IMR-90 (cell line): Measurements from ENCODE around the gene CEP72. TPM values are rescaled to one million over a fixed set of nuclear protein-coding genes. Genes with fewer than 3 reads are reported as not detected.

Source experiments
- ATAC-seq: fragments of 200-7000 bp; cut with Tn5 transposase; 2 replicates; pipeline ENCODE4 v1.9.1; 2020; ENCODE audit warnings: low read depth, mild to moderate bottlenecking, moderate library complexity
- BruUV-seq: library from RNA; stranded (reverse); fragments of 400-500 nt; replicated peaks from 2 replicates; lab custom pipeline; 2021; lab: Mats Ljungman, UMichigan
- CTCF ChIA-PET: fragments of 300-600 bp; formaldehyde crosslinking; extraction: SDS; loops from one replicate; lab custom pipeline; 2021; ENCODE audit warnings: antibody characterized with exemption; lab: Yijun Ruan, JAX
- POLR2A ChIA-PET: fragments of 300-600 bp; sonication (Branson Sonifier 250); formaldehyde crosslinking; loops from one replicate; lab custom pipeline; 2022; ENCODE audit warnings: antibody characterized with exemption; ENCODE audit not compliant: unreplicated experiment; lab: Charles Lee
- DNase-seq: peaks from one replicate; pipeline ENCODE4 v3.0.0; 2013
- H2AFZ ChIP-seq: replicated peaks from 2 replicates; pipeline ENCODE3; 2013; ENCODE audit warnings: low read length, mild to moderate bottlenecking; ENCODE audit not compliant: poor library complexity
- H2AK5ac ChIP-seq: 2 replicates; pipeline ENCODE4 v1.6.1; 2013; ENCODE audit warnings: low read depth, low read length, inconsistent platforms
- H2AK9ac ChIP-seq: replicated peaks from 2 replicates; pipeline ENCODE3; 2013; ENCODE audit warnings: mild to moderate bottlenecking, low read depth, low read length, moderate library complexity; ENCODE audit not compliant: poor library complexity
- H2BK120ac ChIP-seq: 2 replicates; pipeline ENCODE4 v1.6.1; 2013; ENCODE audit warnings: low read depth, low read length, inconsistent platforms
- H2BK15ac ChIP-seq: 3 replicates; pipeline ENCODE4 v1.6.1; 2013; ENCODE audit warnings: low read depth, low read length, inconsistent platforms
- H2BK20ac ChIP-seq: 2 replicates; pipeline ENCODE4 v1.6.1; 2013; ENCODE audit warnings: low read depth, mild to moderate bottlenecking, inconsistent platforms, low read length, moderate library complexity
- H2BK5ac ChIP-seq: 2 replicates; pipeline ENCODE4 v1.6.1; 2013; ENCODE audit warnings: mild to moderate bottlenecking, low read depth, low read length, inconsistent platforms; ENCODE audit not compliant: poor library complexity, severe bottlenecking
- H3K14ac ChIP-seq: replicated peaks from 2 replicates; pipeline ENCODE4 v1.6.1; 2013; ENCODE audit warnings: low read depth, low read length, inconsistent platforms
- H3K18ac ChIP-seq: 2 replicates; pipeline ENCODE4 v1.6.1; 2013; ENCODE audit warnings: low read depth, low read length, control low read depth
- H3K23ac ChIP-seq: 2 replicates; pipeline ENCODE4 v1.6.1; 2013; ENCODE audit warnings: low read depth, low read length, inconsistent platforms
- H3K27ac ChIP-seq: 2 replicates; pipeline ENCODE4 v1.5.1; 2013; ENCODE audit warnings: mild to moderate bottlenecking, control low read depth, low read length; ENCODE audit not compliant: insufficient read depth
- H3K27me3 ChIP-seq: 2 replicates; pipeline ENCODE4 v1.6.1; 2013; ENCODE audit warnings: low read length; ENCODE audit not compliant: control insufficient read depth, insufficient read depth
- H3K36me3 ChIP-seq: 2 replicates; pipeline ENCODE4 v1.6.1; 2013; ENCODE audit warnings: low read length, mixed read lengths; ENCODE audit not compliant: control insufficient read depth, insufficient read depth
- H3K4ac ChIP-seq: 2 replicates; pipeline ENCODE4 v1.6.1; 2013; ENCODE audit warnings: low read depth, low read length, inconsistent platforms
- H3K4me1 ChIP-seq: 2 replicates; pipeline ENCODE4 v1.6.1; 2013; ENCODE audit warnings: low read length, mixed read lengths; ENCODE audit not compliant: control insufficient read depth, insufficient read depth
- H3K4me2 ChIP-seq: 2 replicates; pipeline ENCODE4 v1.6.1; 2013; ENCODE audit warnings: low read depth, mild to moderate bottlenecking, control low read depth, low read length, moderate library complexity
- H3K4me3 ChIP-seq: 2 replicates; pipeline ENCODE4 v1.5.1; 2013; ENCODE audit warnings: low read depth, mild to moderate bottlenecking, control low read depth, low read length, moderate library complexity; ENCODE audit not compliant: insufficient read depth
- H3K56ac ChIP-seq: 2 replicates; pipeline ENCODE4 v1.6.1; 2013; ENCODE audit warnings: low read length, inconsistent platforms; ENCODE audit not compliant: insufficient read depth; ENCODE audit errors: extremely low read depth
- H3K79me1 ChIP-seq, 2 experiments: 2 replicates each; pipeline ENCODE4 v1.6.1; 2013; ENCODE audit warnings: low read length in 2 of 2, inconsistent platforms in 1 of 2, low read depth in 1 of 2
- H3K9ac ChIP-seq: 2 replicates; pipeline ENCODE4 v1.6.1; 2013; ENCODE audit warnings: low read depth, low read length, control low read depth
- H3K9me1 ChIP-seq: 2 replicates; pipeline ENCODE4 v1.6.1; 2013; ENCODE audit warnings: low read length, inconsistent platforms; ENCODE audit not compliant: insufficient read depth
- H3K9me3 ChIP-seq: 2 replicates; pipeline ENCODE4 v1.6.1; 2013; ENCODE audit warnings: low read length; ENCODE audit not compliant: control insufficient read depth, insufficient read depth
- H4K20me1 ChIP-seq: 2 replicates; pipeline ENCODE4 v1.6.1; 2013; ENCODE audit warnings: low read length, inconsistent platforms; ENCODE audit not compliant: insufficient read depth
- H4K5ac ChIP-seq: 2 replicates; pipeline ENCODE4 v1.6.1; 2013; ENCODE audit warnings: mild to moderate bottlenecking, low read depth, low read length, control low read depth
- H4K8ac ChIP-seq, 2 experiments: 2 replicates each; pipeline ENCODE4 v1.6.1; 2013; ENCODE audit warnings: low read depth in 2 of 2, low read length in 2 of 2, control low read depth in 1 of 2, inconsistent platforms in 1 of 2
- H4K91ac ChIP-seq: 2 replicates; pipeline ENCODE4 v1.6.1; 2013; ENCODE audit warnings: low read depth, low read length, inconsistent platforms; ENCODE audit not compliant: insufficient read depth
- MAFK ChIP-seq: IDR thresholded peaks from 2 replicates; pipeline ENCODE4 v1.6.1; 2012; ENCODE audit warnings: low read depth, low read length, improper control_type of control experiment
- MXI1 ChIP-seq: IDR thresholded peaks from 2 replicates; pipeline ENCODE4 v1.6.1; 2012; ENCODE audit warnings: low read depth, mild to moderate bottlenecking, low read length, moderate library complexity, borderline replicate concordance
- POLR2A ChIP-seq: IDR thresholded peaks from 2 replicates; pipeline ENCODE4 v1.6.1; 2012; ENCODE audit warnings: mild to moderate bottlenecking, low read depth, low read length
- RAD21 ChIP-seq: IDR thresholded peaks from 2 replicates; pipeline ENCODE4 v1.6.1; 2012; ENCODE audit warnings: low read length, improper control_type of control experiment
- RFX5 ChIP-seq: IDR thresholded peaks from 2 replicates; pipeline ENCODE4 v1.8.0; 2012; ENCODE audit warnings: low read depth, mild to moderate bottlenecking, low read length, moderate library complexity
- WGBS, 2 experiments: methylation state at CpG; one replicate each; pipeline versions ENCODE4 v1.1.5 to v1.1.7; 2013; ENCODE audit warnings: missing lambda C conversion rate in 2 of 2; ENCODE audit not compliant: insufficient read length in 1 of 2; ENCODE audit errors: extremely low coverage in 2 of 2; 5-methylcytosine and 5-hydroxymethylcytosine counted together
- dilution Hi-C: fragments of 300-500 bp; cut with HindIII; formaldehyde crosslinking; loops from one replicate; pipeline ENCODE4 v1.14.3; 2018; ENCODE audit warnings: low sequenced_read_pairs; ENCODE audit not compliant: unreplicated experiment
- in situ Hi-C: fragments of 300-500 bp; cut with MboI; formaldehyde crosslinking; loops from 3 replicates; pipeline ENCODE4 v1.14.3; 2019; ENCODE audit warnings: low sequenced_read_pairs, inconsistent platforms, mixed read lengths
- intact Hi-C: fragments of 100-400 bp; cut with micrococcal nuclease; formaldehyde crosslinking; loops from 2 replicates; pipeline ENCODE4 v1.10.0; 2022
- polyA plus RNA-seq, 3 experiments: library from polyadenylated mRNA; depleted of rRNA; stranded (reverse); fragments of >200 nt; gene quantifications; 2 replicates each; pipeline ENCODE4 v1.2.3, GENCODE V29; 2012; ENCODE audit warnings: low replicate concordance in 1 of 3
- total RNA-seq: library from RNA; depleted of rRNA; stranded (reverse); fragments of >200 nt; gene quantifications from 2 replicates; pipeline ENCODE4 v1.2.3, GENCODE V29; 2012

Gene CEP72
- total and polyA plus RNA-seq, 2 of the 4 experiments (the other 2 are of a cell fraction): 2.9 to 4.3 TPM

DNA sequence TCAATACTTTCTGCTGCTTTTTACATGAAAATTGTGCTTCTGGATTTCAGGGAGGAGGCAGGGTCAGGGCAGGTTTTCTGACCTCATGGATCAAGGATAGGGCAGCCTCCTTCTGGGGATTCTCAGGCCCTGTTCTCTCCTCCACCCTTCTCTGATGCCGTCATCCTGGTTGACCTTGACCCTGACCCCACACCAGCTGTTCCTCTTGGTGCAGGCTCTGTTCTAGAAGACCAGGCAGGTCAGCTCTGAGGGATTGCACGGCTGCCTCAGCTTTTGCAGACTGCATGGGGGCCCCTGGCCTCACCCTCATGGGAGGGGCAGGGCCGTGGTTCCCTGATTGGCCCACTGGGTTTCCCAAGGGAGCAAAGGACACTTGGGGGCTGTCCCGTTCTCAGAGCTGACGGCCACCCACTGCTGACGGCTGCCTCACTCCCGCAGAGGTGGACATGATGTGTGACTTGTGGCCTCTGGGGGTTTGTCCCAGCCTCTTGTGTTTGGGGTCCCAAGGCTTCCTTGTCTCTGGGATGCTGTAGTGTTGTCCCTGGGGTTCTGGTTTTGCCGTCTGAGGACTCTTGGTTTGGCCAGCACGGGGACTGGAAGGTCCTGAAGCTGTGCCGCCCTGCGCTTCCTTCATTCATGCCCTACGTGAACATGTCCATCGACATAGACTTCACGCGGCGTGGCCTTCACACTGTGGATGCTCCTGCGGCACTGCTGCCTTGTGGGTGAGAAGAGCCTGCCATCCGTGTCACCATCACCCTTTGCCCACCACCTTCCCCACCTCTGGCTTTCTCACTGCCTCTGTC, 34.5 kb downstream of the CEP72 start:
- no peak overlapping the region for H2AFZ ChIP-seq
- H3K14ac ChIP-seq: no peak overlapping the region
- H2BK120ac ChIP-seq: no peak overlapping the region
- H2BK15ac ChIP-seq: no peak overlapping the region
- no peak overlapping the region for H2AK9ac ChIP-seq
- no peaks in the 10 kb centered on the region for H3K4me1 ChIP-seq
- H2BK20ac ChIP-seq: no peak overlapping the region
- dilution Hi-C loops (no loop called here), intact Hi-C loops (no loop called here), in situ Hi-C loops (no loop called here)
- no peaks in the 10 kb centered on the region for H3K27me3 ChIP-seq
- ATAC-seq: no peak
- no peaks in the 10 kb centered on the region; a peak in 1 of 4 replicates for H3K79me1 ChIP-seq
- 93% methylated on average over 3 of the region's 18 CpGs; no CpG with 5 or more reads in 1 of the 2 experiments for WGBS, 2 experiments
- H4K91ac ChIP-seq: no peak overlapping the region
- peaks cover 9% of the 10 kb centered on the region for H3K36me3 ChIP-seq
- no peaks in the 10 kb centered on the region for H4K20me1 ChIP-seq
- H3K18ac ChIP-seq: no peak overlapping the region
- ChIA-PET CTCF (no interaction called here), POLR2A (no interaction called here)
- H3K9me1 ChIP-seq: 0 out of 2 replicates have a peak, but pooled peaks cover 3% of the 10 kb centered on the region
- no peak for TF ChIP-seq MXI1
- TF ChIP-seq MAFK: no peak
- no peak for TF ChIP-seq RFX5
- no peak for TF ChIP-seq RAD21
- no peak for TF ChIP-seq POLR2A
- H2BK5ac ChIP-seq: no peak overlapping the region
- no peak overlapping the region for H3K23ac ChIP-seq
- H3K4me3 ChIP-seq: no peak overlapping the region
- no peak overlapping the region for H4K5ac ChIP-seq
- DNase-seq: no peak
- no peaks in the 10 kb centered on the region for H3K9me3 ChIP-seq
- no peak overlapping the region for H3K4me2 ChIP-seq
- no peak overlapping the region for H3K9ac ChIP-seq
- no peak overlapping the region for H3K27ac ChIP-seq
- no TSS peak for BruUV-seq
- H4K8ac ChIP-seq: no peak overlapping the region
- H3K56ac ChIP-seq: no peak overlapping the region
- H2AK5ac ChIP-seq: no peak overlapping the region
- H3K4ac ChIP-seq: no peak overlapping the region
